ENCODE data around the gene FAM221B.

FAM221B gene

GRCh38 chr9:35828716-35829083 is at the start of gene FAM221B:
TSS of gene FAM221B (minus strand) at chr9:35828732. CDS start at chr9:35826161, 2,571 bp downstream.
- no peak for DNase-seq (ENCODE audit: low spot score)

GRCh38 chr9:35872505-35872904 is 44.0 kb upstream of the FAM221B start:
- DNase-seq (ENCODE audit: low spot score): no peak

- no peak for DNase-seq (ENCODE audit: low spot score)
Observed at GRCh38 chr9:35871545-35871944, 43.0 kb upstream of the FAM221B start.

- no peak for DNase-seq (ENCODE audit: low spot score)
Observed at GRCh38 chr9:35870351-35870923, 41.9 kb upstream of the FAM221B start, which contains the start of gene OR13J1. TSS of gene OR13J1 (minus strand) at chr9:35870401. CDS start at chr9:35870401, 0 bp downstream.

- no peak for DNase-seq (ENCODE audit: low spot score)
Observed at GRCh38 chr9:35869621-35870216, 41.2 kb upstream of the FAM221B start.

GRCh38 chr9:35868933-35869332 is 40.4 kb upstream of the FAM221B start:
- DNase-seq (ENCODE audit: low spot score): no peak

GRCh38 chr9:35867538-35867937 is 39.0 kb upstream of the FAM221B start:
- DNase-seq (ENCODE audit: low spot score): no peak

GRCh38 chr9:35864695-35865255 is 36.2 kb upstream of the FAM221B start:
- no peak for DNase-seq (ENCODE audit: low spot score)

- DNase-seq (ENCODE audit: low spot score): no peak
Observed at GRCh38 chr9:35863583-35863982, 35.1 kb upstream of the FAM221B start.

- no peak for DNase-seq (ENCODE audit: low spot score)
Observed at GRCh38 chr9:35862328-35862727, 33.8 kb upstream of the FAM221B start.

GRCh38 chr9:35861161-35861897 is 32.8 kb upstream of the FAM221B start:
- no peak for DNase-seq (ENCODE audit: low spot score)

- no peak for DNase-seq (ENCODE audit: low spot score)
Observed at GRCh38 chr9:35859990-35860339, 31.4 kb upstream of the FAM221B start.

- DNase-seq (ENCODE audit: low spot score): no peak
Observed at GRCh38 chr9:35859310-35859989, 30.9 kb upstream of the FAM221B start.

- no peak for DNase-seq (ENCODE audit: low spot score)
Observed at GRCh38 chr9:35858458-35858857, 29.9 kb upstream of the FAM221B start.

GRCh38 chr9:35856882-35857281 is 28.4 kb upstream of the FAM221B start:
- no peak for DNase-seq (ENCODE audit: low spot score)

GRCh38 chr9:35856206-35856605 is 27.7 kb upstream of the FAM221B start:
- DNase-seq (ENCODE audit: low spot score): no peak

- DNase-seq (ENCODE audit: low spot score): no peak
Observed at GRCh38 chr9:35854091-35854762, 25.7 kb upstream of the FAM221B start.

- DNase-seq (ENCODE audit: low spot score): no peak
Observed at GRCh38 chr9:35852876-35853865, 24.6 kb upstream of the FAM221B start.

GRCh38 chr9:35852267-35852815 is 23.8 kb upstream of the FAM221B start:
- DNase-seq (ENCODE audit: low spot score): no peak

- DNase-seq (ENCODE audit: low spot score): peak; percentile 84
Observed at GRCh38 chr9:35847792-35848572, 19.4 kb upstream of the FAM221B start.

All from AG20443 (cell line).